AG04449 (cell line): ENCODE results near the gene PDE6G.
A peak's percentile ranks its signal among the peaks of the same experiment; 100 is the strongest.

ENCODE experiments used
- CTCF ChIA-PET: fragments of 350-600 bp; formaldehyde crosslinking; extraction: SDS; loops from one replicate; lab custom pipeline; 2021; ENCODE audit warnings: antibody characterized with exemption; lab: Yijun Ruan, JAX
- POLR2A ChIA-PET: fragments of 400-600, 350-600 bp; formaldehyde crosslinking; extraction: SDS; loops from one replicate; lab custom pipeline; 2020; ENCODE audit warnings: antibody characterized with exemption, inconsistent platforms; lab: Yijun Ruan, JAX
- DNase-seq: peaks from one replicate; pipeline ENCODE4 v3.0.0-alpha.2; 2010; ENCODE audit warnings: low read depth, low spot score
- H3K4me3 ChIP-seq: 2 replicates; pipeline ENCODE4 v1.5.1; 2011; ENCODE audit warnings: low read depth, mild to moderate bottlenecking, control low read depth, low read length
- CTCF ChIP-seq: IDR thresholded peaks from one replicate; pipeline ENCODE4 v1.5.1; 2011; ENCODE audit warnings: mild to moderate bottlenecking, moderate library complexity, low read length, control low read depth, inconsistent platforms; ENCODE audit not compliant: insufficient read depth; ENCODE audit errors: missing control alignments

Gene PDE6G

GRCh38 chr17:81701288-81702071 lies 45.1 kb upstream of the PDE6G start:
- ChIA-PET POLR2A (interaction anchor here (0.8 to 1.9 kb wide), 5 partner anchors 14 to 196 kb away, joined by 3 to 26 read pairs (median 3); partner anchors contain the start of genes ARL16 and HGS), CTCF (interaction anchor here (0.9 to 1.2 kb wide), 2 partner anchors 10 to 17 kb away, joined by 3 read pairs; no protein-coding TSS in a partner anchor)
- peak overlapping the region; percentile 86 for H3K4me3 ChIP-seq
- TF ChIP-seq CTCF = no peak
- DNase-seq = no peak

- ChIA-PET CTCF (interaction anchor here (1.2 kb wide), 1 partner anchor 11 kb away, joined by 3 read pairs; no protein-coding TSS in a partner anchor), POLR2A (interaction anchor here (0.8 kb wide), 2 partner anchors 17 to 197 kb away, joined by 3 read pairs; partner anchors contain the start of genes ARL16 and HGS)
- H3K4me3 ChIP-seq = no peak overlapping the region
- no peak for TF ChIP-seq CTCF
- DNase-seq = no peak
Measured at GRCh38 chr17:81700353-81701287, 44.3 kb upstream of the PDE6G start.

GRCh38 chr17:81697261-81698044 lies 41.1 kb upstream of the PDE6G start:
- no peak for DNase-seq
- no peak overlapping the region for H3K4me3 ChIP-seq
- no peak for TF ChIP-seq CTCF
- ChIA-PET POLR2A (interaction anchor here (1.8 kb wide), 1 partner anchor 12 kb away, joined by 6 read pairs; no protein-coding TSS in a partner anchor), CTCF (no interaction called here)

- DNase-seq = no peak
- POLR2A ChIA-PET = interaction anchor here (1.6 kb wide), 1 partner anchor 12 kb away, joined by 5 read pairs; the partner anchor contains the start of gene HGS
- no peak for TF ChIP-seq CTCF
- no peak overlapping the region for H3K4me3 ChIP-seq
- CTCF ChIA-PET = no interaction called here
Measured at GRCh38 chr17:81696218-81696941, 40.0 kb upstream of the PDE6G start.

- no peak overlapping the region for H3K4me3 ChIP-seq
- ChIA-PET POLR2A (interaction anchor here (0.7 to 1.6 kb wide), 2 partner anchors 11 to 29 kb away, joined by 3 to 5 read pairs; partner anchors contain the start of genes CCDC137, HGS and OXLD1), CTCF (no interaction called here)
- no peak for DNase-seq
- TF ChIP-seq CTCF = no peak
Measured at GRCh38 chr17:81695801-81696200, 39.5 kb upstream of the PDE6G start.
